GM12892 (cell line): ENCODE data around the gene LACRT.
"Not testable (repeated sequence)": the region's sequence is repeated elsewhere in the genome, so short reads cannot be mapped to it uniquely, and the experiment has no call there.

Experiments
- POLR2A ChIP-seq: IDR thresholded peaks from 2 replicates; pipeline ENCODE4 v1.6.1; 2011; ENCODE audit warnings: low read depth, low read length, control low read depth
- POLR2AphosphoS5 ChIP-seq: IDR thresholded peaks from 2 replicates; pipeline ENCODE4 v1.6.1; 2011; ENCODE audit warnings: low read depth, low read length, control low read depth
- TAF1 ChIP-seq: IDR thresholded peaks from 2 replicates; pipeline ENCODE4 v1.6.1; 2011; ENCODE audit warnings: low read depth, mild to moderate bottlenecking, control low read depth, low read length, borderline replicate concordance

DNA sequence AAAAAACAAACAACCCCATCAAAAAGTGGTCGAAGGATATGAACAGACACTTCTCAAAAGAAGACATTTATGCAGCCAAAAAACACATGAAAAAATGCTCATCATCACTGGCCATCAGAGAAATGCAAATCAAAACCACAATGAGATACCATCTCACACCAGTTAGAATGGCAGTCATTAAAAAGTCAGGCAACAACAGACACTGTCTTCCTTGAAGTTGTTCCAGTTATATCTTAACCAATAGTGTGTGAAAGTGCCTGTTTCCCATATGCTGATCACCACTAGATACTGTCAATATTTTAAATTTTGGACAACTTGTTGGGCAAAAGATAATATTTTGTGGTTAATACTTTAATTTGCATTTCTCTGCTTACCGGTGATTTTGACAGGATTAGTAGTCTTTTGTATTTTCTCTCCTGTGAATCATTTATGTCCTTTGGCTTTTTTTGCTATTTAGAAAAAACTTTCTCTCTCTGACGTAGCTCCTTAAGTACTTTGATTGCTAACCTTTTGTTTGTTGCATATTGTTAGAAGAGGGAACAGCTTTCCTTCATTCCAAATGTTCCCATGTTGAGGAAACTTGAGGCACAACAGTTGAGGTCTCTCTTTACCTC is 30.4 kb upstream of the LACRT start:
- not testable (repeated sequence) for TF ChIP-seq POLR2AphosphoS5, TAF1, POLR2A
